ENCODE results near the gene CHRNA3. TPM values are rescaled to one million over a fixed set of nuclear protein-coding genes. Genes with fewer than 3 reads are reported as not detected.

CHRNA3 gene
- total RNA-seq, 4 donors from 2014 or later, result 0.18 TPM; not detected in 3

DNA sequence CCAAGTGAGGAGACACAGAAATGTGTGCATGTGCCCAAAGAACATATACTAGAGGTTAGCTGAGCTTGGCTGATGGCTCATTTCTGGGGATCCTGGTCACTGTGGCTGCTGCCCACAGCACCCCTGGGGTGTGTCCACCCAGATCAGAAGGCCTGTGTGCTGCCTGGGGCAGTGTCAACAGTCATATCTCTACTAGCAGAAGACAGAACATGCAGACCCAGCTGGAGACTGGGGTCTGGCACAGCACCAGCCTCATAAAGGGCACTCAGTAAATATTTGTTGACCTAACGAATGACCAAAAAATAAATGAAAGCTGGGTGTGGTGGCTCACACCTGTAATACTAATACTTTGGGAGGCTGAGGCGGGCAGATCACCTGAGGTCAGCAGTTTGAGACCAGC, 16.4 kb downstream of the CHRNA3 start:
- no peaks in the 10 kb centered on the region for H3K36me3 ChIP-seq
- intact Hi-C loops (cut with DNase I), result no loop called here
- H3K9me3 ChIP-seq, result no peaks in the 10 kb centered on the region
- TF ChIP-seq POLR2A (IDR thresholded peaks at IDR 0.05) (no peak), CTCF (IDR thresholded peaks at IDR 0.05) (no peak)
- no peaks in the 10 kb centered on the region for H3K4me1 ChIP-seq
- peaks cover 0 to 30% (median 0%) of the 10 kb centered on the region in 4 donors for H3K27me3 ChIP-seq
- H3K4me3 ChIP-seq, result no peak overlapping the region
- H3K27ac ChIP-seq, result no peak overlapping the region
- 63 to 85% methylated on average over 2 of the region's 2 CpGs for WGBS, 2 donors
- no peak for DNase-seq

DNA sequence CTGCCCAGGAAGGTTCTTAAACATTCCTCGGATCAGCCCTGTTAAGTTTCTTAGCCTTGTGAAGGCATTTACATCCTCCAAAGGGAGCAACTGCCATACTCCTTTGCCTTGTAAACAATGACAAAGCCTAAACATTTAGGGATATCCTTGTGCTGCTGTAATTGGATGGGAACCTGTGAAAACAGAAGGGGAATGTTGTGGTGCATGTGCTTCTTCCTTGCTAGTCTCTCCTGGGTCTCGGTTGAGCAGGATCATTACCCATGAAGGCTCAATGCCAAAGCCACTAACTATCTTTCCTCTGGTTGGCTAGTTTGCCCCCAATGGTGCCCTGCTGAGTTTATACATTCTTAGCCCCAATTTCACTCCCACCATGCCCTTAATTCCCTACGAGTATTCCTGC, 17.3 kb downstream of the CHRNA3 start:
- H3K27ac ChIP-seq, result no peak overlapping the region
- H3K27me3 ChIP-seq, result peaks cover 0 to 30% (median 0%) of the 10 kb centered on the region in 4 donors
- DNase-seq, result no peak
- 68 to 83% methylated on average over 2 of the region's 3 CpGs for WGBS, 2 donors
- H3K9me3 ChIP-seq, result no peaks in the 10 kb centered on the region
- TF ChIP-seq POLR2A (IDR thresholded peaks at IDR 0.05) (no peak), CTCF (IDR thresholded peaks at IDR 0.05) (no peak)
- intact Hi-C loops (cut with DNase I), result no loop called here
- H3K36me3 ChIP-seq, result no peaks in the 10 kb centered on the region
- H3K4me3 ChIP-seq, result no peak overlapping the region
- no peaks in the 10 kb centered on the region for H3K4me1 ChIP-seq

DNA sequence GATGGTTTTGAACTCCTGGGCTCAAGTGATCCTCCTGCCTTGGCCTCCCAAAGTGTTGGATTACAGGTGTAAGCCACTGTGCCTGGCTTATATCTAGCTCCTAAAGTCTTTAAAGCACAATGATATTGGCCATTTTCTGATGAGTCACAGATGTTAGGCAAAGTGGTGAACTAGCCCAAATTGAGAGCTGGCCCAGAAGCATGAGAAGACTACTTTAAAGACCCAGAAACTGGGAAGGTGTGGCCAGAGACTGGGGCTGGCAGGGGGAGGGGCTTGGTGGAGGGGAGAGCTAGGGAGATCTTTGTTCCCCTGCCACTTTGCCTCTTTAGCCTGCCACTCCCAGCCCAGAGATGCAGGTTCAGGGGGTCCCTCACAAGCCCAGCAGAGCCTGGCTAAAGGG, 21.6 kb downstream of the CHRNA3 start:
- intact Hi-C loops (cut with DNase I), result no loop called here
- H3K9me3 ChIP-seq, result no peaks in the 10 kb centered on the region
- no peak overlapping the region for H3K27ac ChIP-seq
- no peak for DNase-seq
- no peaks in the 10 kb centered on the region for H3K36me3 ChIP-seq
- H3K27me3 ChIP-seq, result peaks cover 0 to 16% (median 0%) of the 10 kb centered on the region in 4 donors
- TF ChIP-seq POLR2A (IDR thresholded peaks at IDR 0.05) (no peak), CTCF (IDR thresholded peaks at IDR 0.05) (no peak)
- H3K4me3 ChIP-seq, result no peak overlapping the region
- H3K4me1 ChIP-seq, result peaks cover 0 to 3% (median 0%) of the 10 kb centered on the region in 3 donors

- Histone ChIP-seq H3K36me3 (no peaks in the 10 kb centered on the region), H3K27me3 (peaks cover 0 to 8% (median 0%) of the 10 kb centered on the region in 4 donors), H3K27ac (no peak overlapping the region), H3K9me3 (no peaks in the 10 kb centered on the region), H3K4me3 (no peak overlapping the region), H3K4me1 (peaks cover 0 to 3% (median 0%) of the 10 kb centered on the region in 3 donors)
- no peak for TF ChIP-seq CTCF (IDR thresholded peaks at IDR 0.05)
- no peak for TF ChIP-seq POLR2A (IDR thresholded peaks at IDR 0.05)
- whole genome bisulfite sequencing, 2 donors, result 79 to 100% methylated on average over 2 to 3 of the region's 3 CpGs
- no peak for DNase-seq
- intact Hi-C loops (cut with DNase I), result no loop called here
These were observed 22.4 kb downstream of the CHRNA3 start for GRCh38 chr15:78598348-78598747.

DNA sequence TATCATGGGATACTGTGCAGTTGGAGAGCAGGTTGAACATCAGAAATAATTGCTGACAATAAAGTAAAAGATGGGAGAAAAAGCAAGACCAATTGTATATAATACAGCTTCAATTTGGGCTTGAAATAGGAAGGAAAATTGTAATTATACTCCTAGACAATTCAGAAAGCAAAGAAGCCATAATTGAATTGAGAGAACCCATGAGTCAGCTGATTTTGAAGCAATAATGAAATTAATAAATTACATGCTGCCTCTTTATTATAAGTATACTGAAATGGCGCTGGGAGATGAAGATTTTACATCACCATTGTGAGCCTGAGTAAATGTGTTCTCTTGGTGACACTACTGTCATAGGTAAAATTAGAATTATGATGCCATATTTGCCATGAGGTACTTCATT, 23.2 kb downstream of the CHRNA3 start:
- DNase-seq, result no peak
- H3K36me3 ChIP-seq, result no peaks in the 10 kb centered on the region
- no peak overlapping the region for H3K27ac ChIP-seq
- no peak overlapping the region for H3K4me3 ChIP-seq
- WGBS, 2 donors, result 90 to 100% methylated on average over 1 of the region's 1 CpG
- no peaks in the 10 kb centered on the region for H3K9me3 ChIP-seq
- TF ChIP-seq CTCF (IDR thresholded peaks at IDR 0.05), result no peak
- TF ChIP-seq POLR2A (IDR thresholded peaks at IDR 0.05), result no peak
- peaks cover 0 to 3% (median 0%) of the 10 kb centered on the region in 4 donors for H3K27me3 ChIP-seq
- intact Hi-C loops (cut with DNase I), result no loop called here
- H3K4me1 ChIP-seq, result peaks cover 0 to 3% (median 0%) of the 10 kb centered on the region in 3 donors
